GM12865 (cell line): ENCODE data around the gene WDR81.

ENCODE experiments used
- DNase-seq: peaks from one replicate; pipeline ENCODE4 v3.0.0; 2010; ENCODE audit warnings: low read depth
- H3K4me3 ChIP-seq: 2 replicates; pipeline ENCODE4 v1.5.1; 2011; ENCODE audit warnings: mild to moderate bottlenecking, low read depth, low read length, control low read depth
- TF ChIP-seq, protein P1 (sequence below): IDR thresholded peaks from 2 replicates; pipeline ENCODE4 v1.5.1; 2011; ENCODE audit warnings: low read length, control low read depth, low read depth, inconsistent platforms; ENCODE audit not compliant: insufficient read depth; ENCODE audit errors: missing control alignments

WDR81 gene

DNA sequence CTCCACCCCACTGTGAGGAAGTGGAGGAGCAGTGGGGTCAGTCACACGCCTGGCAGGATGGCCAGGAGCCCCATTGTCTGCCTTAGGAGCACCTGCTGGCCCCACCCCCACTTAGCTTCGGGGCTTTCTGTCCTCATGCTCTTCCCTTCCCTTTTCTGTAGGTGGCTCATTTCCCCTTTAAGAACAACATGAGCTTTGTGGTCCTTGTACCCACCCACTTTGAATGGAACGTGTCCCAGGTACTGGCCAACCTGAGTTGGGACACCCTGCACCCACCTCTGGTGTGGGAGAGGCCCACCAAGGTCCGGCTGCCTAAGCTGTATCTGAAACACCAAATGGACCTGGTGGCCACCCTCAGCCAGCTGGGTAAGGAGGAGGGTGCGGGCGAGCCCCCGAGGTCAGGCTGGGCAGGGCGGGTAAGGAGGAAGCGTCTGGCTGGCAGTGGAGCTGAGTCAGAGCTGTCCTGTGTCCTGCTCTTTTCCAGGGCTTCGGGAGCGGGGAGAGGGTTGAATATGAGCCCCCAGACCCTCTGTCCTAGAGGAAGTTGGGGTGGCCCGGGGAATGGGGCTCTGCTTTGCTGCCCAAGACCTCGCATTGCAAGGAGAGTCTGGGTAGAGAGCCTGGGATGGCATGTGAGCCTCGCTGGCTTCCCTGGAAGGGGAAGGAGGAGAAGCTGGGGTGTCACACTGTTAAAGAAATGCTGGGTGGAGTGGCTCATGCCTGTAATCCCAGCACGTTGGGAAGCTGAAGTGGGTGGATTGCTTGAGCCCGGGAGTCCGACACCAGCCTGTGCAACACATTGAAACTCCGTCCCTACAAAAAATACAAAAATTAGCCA is 28.1 kb downstream of the WDR81 start:
- no peak overlapping the region for H3K4me3 ChIP-seq
- DNase-seq, result no peak

DNA sequence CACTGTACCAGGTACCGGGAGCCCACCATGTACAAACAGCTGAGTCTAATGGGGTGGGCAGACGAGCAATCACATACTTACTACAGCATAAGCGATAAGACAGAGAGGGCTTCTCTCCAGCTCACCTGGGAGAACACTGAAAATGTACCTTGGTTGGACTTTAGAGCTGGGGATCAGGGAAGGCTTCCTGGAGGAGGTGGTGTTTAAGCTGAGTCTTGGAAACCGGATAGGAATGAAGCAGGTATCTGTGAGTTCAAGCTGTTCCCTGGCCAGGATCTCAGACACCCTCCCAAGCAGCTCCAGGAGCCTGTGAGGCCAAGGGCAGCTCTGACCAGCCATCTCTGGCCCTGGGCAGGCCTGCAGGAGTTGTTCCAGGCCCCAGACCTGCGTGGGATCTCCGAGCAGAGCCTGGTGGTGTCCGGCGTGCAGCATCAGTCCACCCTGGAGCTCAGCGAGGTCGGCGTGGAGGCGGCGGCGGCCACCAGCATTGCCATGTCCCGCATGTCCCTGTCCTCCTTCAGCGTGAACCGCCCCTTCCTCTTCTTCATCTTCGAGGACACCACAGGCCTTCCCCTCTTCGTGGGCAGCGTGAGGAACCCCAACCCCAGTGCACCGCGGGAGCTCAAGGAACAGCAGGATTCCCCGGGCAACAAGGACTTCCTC is 29.4 kb downstream of the WDR81 start:
- no peak for DNase-seq
- H3K4me3 ChIP-seq, result no peak overlapping the region
- TF ChIP-seq, protein P1, sequence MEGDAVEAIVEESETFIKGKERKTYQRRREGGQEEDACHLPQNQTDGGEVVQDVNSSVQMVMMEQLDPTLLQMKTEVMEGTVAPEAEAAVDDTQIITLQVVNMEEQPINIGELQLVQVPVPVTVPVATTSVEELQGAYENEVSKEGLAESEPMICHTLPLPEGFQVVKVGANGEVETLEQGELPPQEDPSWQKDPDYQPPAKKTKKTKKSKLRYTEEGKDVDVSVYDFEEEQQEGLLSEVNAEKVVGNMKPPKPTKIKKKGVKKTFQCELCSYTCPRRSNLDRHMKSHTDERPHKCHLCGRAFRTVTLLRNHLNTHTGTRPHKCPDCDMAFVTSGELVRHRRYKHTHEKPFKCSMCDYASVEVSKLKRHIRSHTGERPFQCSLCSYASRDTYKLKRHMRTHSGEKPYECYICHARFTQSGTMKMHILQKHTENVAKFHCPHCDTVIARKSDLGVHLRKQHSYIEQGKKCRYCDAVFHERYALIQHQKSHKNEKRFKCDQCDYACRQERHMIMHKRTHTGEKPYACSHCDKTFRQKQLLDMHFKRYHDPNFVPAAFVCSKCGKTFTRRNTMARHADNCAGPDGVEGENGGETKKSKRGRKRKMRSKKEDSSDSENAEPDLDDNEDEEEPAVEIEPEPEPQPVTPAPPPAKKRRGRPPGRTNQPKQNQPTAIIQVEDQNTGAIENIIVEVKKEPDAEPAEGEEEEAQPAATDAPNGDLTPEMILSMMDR, result no peak

More for the DNA sequence above, 28.1 kb downstream of the WDR81 start:
- TF ChIP-seq, protein P1, result no peak

DNA sequence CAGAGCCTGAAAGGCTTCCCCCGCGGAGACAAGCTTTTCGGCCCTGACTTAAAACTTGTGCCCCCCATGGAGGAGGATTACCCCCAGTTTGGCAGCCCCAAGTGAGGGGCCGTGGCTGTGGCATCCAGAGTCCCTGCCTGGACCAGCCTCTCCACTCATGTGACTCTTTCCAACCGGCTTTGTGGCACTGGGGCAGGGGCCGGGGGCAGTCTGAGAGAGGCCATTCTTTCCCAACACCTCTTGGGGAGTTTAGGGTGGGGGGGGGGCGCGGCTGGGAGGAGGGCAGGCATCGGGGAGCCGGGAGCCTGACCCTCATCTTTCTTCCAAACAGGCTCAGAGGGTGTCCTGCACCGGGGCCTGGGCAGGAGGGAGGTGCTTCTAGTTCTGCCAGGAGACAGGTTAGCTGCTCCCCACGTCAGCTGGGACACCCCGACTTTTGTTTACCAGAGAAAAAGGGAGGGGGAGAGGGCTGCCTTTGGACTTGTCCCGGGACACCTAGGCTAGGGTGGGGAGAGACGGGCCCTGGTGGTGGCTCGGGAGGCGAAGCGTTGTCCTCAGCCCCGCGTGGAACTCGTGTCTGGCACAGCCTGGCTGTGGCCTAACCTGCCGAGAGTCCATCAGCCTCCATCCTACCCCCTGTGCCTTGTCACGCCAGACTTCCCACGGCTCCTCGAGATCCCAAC is 30.1 kb downstream of the WDR81 start:
- no peak overlapping the region for H3K4me3 ChIP-seq
- no peak for DNase-seq
- TF ChIP-seq, protein P1, result no peak

DNA sequence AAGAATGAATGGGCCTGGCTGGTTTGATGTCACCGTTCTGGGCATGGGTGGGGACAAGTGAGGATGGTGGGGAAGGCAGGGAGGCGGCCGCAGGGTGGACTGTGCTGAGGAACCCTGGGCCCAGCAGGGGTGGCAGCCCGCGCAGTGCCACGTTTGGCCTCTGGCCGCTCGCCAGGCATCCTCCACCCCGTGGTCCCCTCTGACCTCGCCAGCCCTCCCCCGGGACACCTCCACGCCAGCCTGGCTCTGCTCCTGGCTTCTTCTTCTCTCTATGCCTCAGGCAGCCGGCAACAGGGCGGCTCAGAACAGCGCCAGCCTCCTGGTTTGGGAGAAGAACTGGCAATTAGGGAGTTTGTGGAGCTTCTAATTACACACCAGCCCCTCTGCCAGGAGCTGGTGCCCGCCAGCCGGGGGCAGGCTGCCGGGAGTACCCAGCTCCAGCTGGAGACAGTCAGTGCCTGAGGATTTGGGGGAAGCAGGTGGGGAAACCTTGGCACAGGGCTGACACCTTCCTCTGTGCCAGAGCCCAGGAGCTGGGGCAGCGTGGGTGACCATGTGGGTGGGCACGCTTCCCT is 30.8 kb downstream of the WDR81 start:
- TF ChIP-seq, protein P1, result no peak
- no peak for DNase-seq
- H3K4me3 ChIP-seq, result no peak overlapping the region

DNA sequence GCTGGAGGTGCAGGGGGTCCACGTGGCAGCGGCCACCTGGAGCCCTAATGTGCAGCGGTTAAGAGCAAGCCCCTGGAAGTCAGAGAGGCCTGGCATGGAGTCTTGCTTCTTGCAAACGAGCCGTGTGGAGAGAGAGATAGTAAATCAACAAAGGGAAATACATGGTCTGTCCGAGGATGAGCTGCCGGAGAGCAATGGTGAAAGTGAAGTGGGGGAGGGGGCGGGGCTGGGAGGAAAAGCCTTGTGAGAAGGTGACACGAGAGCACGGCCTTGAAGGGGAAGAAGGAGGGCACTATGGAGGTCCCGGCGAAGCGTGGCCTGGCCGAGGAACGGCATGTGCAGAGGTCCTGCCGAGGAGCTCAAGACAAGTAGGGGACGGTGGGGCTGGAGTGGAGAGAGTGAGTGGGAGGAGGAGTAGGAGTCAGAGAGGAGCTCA is 31.3 kb downstream of the WDR81 start:
- TF ChIP-seq, protein P1, result no peak

DNA sequence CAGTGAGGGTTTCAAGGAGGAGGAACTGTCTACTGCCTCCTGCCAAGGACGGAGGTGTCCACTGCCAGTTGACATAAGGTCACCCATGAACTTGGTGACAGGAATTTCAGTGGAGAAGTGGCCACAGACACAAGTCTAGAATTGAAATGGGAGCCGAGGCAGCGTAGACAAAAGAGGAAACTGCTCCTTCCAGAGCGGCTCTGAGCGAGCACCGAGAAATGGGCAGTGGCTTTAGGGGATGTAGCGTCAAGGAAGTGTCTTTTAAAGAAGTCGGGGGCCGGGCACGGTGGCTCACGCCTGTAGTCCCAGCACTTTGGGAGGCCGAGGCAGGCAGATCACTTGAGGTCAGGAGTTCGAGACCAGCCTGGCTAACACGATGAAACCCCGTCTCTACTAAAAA is 34.3 kb downstream of the WDR81 start:
- TF ChIP-seq, protein P1, result no peak
- DNase-seq, result no peak
- H3K4me3 ChIP-seq, result no peak overlapping the region

More for the DNA sequence above, 31.3 kb downstream of the WDR81 start:
- no peak overlapping the region for H3K4me3 ChIP-seq
- DNase-seq, result no peak
